OCI-LY7 (cell line): ENCODE measurements around the gene SPG7. TPM values are rescaled to one million over a fixed set of nuclear protein-coding genes. Genes with fewer than 3 reads are reported as not detected.

ENCODE experiments used
- BruUV-seq: library from RNA; stranded (reverse); fragments of 400-500 nt; replicated peaks from 2 replicates; lab custom pipeline; 2021; lab: Mats Ljungman, UMichigan
- CTCF ChIA-PET: fragments of 300-600 bp; sonication (Branson Sonifier 250); formaldehyde crosslinking; loops from one replicate; lab custom pipeline; 2022; ENCODE audit warnings: antibody characterized with exemption; ENCODE audit not compliant: unreplicated experiment; lab: Charles Lee
- POLR2A ChIA-PET: fragments of 300-600 bp; sonication (Branson Sonifier 250); formaldehyde crosslinking; loops from one replicate; lab custom pipeline; 2022; ENCODE audit warnings: antibody characterized with exemption; lab: Charles Lee
- DNase-seq: peaks from one replicate; pipeline ENCODE4 v3.0.0-alpha.2; 2015; ENCODE audit warnings: low spot score
- H2AFZ ChIP-seq: fragments of 200-600 bp; sonication (generic), shearing (Covaris generic); 2 replicates; pipeline ENCODE4 v1.6.1; 2014; ENCODE audit warnings: mild to moderate bottlenecking, antibody characterized with exemption, low read length, moderate library complexity
- H3K27ac ChIP-seq: fragments of 200-600 bp; sonication (generic); 2 replicates; pipeline ENCODE4 v1.5.1; 2014; ENCODE audit warnings: mixed run types, low read depth, mild to moderate bottlenecking, moderate library complexity, low read length, inconsistent platforms; ENCODE audit not compliant: poor library complexity, severe bottlenecking
- H3K36me3 ChIP-seq: fragments of 200-600 bp; sonication (generic); 2 replicates; pipeline ENCODE4 v1.6.1; 2014; ENCODE audit warnings: mild to moderate bottlenecking, antibody characterized with exemption, low read length, moderate library complexity, mixed read lengths; ENCODE audit not compliant: insufficient read depth
- H3K4me1 ChIP-seq: fragments of 200-600 bp; sonication (generic); 2 replicates; pipeline ENCODE4 v1.5.1; 2014; ENCODE audit warnings: mild to moderate bottlenecking, low read length; ENCODE audit not compliant: insufficient read depth, poor library complexity, severe bottlenecking
- H3K4me2 ChIP-seq: fragments of 200-600 bp; sonication (generic); 2 replicates; pipeline ENCODE4 v1.6.1; 2014; ENCODE audit warnings: mild to moderate bottlenecking, low read length
- H3K4me3 ChIP-seq: fragments of 200-600 bp; sonication (generic); 2 replicates; pipeline ENCODE4 v1.5.1; 2014; ENCODE audit warnings: mild to moderate bottlenecking, low read depth, low read length; ENCODE audit not compliant: poor library complexity, severe bottlenecking
- H3K79me2 ChIP-seq: fragments of 200-600 bp; sonication (generic); 2 replicates; pipeline ENCODE4 v1.6.1; 2016; ENCODE audit warnings: low read depth, mild to moderate bottlenecking, low read length, moderate library complexity, mixed read lengths; ENCODE audit not compliant: insufficient read depth
- H3K9me2 ChIP-seq: fragments of 200-600 bp; sonication (generic); 2 replicates; pipeline ENCODE4 v1.6.1; 2016; ENCODE audit warnings: mild to moderate bottlenecking, low read length, mixed read lengths; ENCODE audit not compliant: insufficient read depth
- H3K9me3 ChIP-seq: fragments of 200-600 bp; sonication (generic); 2 replicates; pipeline ENCODE4 v1.6.1; 2014; ENCODE audit warnings: mild to moderate bottlenecking, mixed run types, low read length, mixed read lengths
- H4K20me1 ChIP-seq: fragments of 200-600 bp; sonication (generic); 2 replicates; pipeline ENCODE4 v1.6.1; 2014; ENCODE audit warnings: mild to moderate bottlenecking, antibody characterized with exemption, low read length, moderate library complexity, mixed read lengths; ENCODE audit not compliant: insufficient read depth
- EZH2phosphoT487 ChIP-seq: fragments of 200-600 bp; sonication (generic); IDR thresholded peaks from 2 replicates; pipeline ENCODE4 v1.6.1; 2018; ENCODE audit warnings: low read depth, borderline replicate concordance, mild to moderate bottlenecking, mixed run types, antibody characterized with exemption, low read length, moderate library complexity, mixed read lengths
- intact Hi-C: fragments of 100-400 bp; cut with micrococcal nuclease; formaldehyde crosslinking; loops from one replicate; pipeline ENCODE4 v1.10.0; 2022; ENCODE audit not compliant: unreplicated experiment
- total RNA-seq, 2 experiments: library from RNA; depleted of rRNA in 1 of 2; stranded (reverse); fragments of >200 nt in 1 of 2; shearing (Covaris generic) in 1 of 2; gene quantifications; 2 replicates each; pipeline ENCODE4 v1.2.3, GENCODE V29; 2014 to 2022
- TF ChIP-seq, protein P1 (sequence below): fragments of 200-600 bp; sonication (generic); conservative IDR thresholded peaks from 2 replicates; pipeline ENCODE4 v1.5.1; 2014; ENCODE audit warnings: mild to moderate bottlenecking, antibody characterized with exemption, low read length, moderate library complexity, mixed read lengths

The SPG7 gene
- total RNA-seq, 2 experiments from 2014 or later, result 92.7 to 121 TPM

DNA sequence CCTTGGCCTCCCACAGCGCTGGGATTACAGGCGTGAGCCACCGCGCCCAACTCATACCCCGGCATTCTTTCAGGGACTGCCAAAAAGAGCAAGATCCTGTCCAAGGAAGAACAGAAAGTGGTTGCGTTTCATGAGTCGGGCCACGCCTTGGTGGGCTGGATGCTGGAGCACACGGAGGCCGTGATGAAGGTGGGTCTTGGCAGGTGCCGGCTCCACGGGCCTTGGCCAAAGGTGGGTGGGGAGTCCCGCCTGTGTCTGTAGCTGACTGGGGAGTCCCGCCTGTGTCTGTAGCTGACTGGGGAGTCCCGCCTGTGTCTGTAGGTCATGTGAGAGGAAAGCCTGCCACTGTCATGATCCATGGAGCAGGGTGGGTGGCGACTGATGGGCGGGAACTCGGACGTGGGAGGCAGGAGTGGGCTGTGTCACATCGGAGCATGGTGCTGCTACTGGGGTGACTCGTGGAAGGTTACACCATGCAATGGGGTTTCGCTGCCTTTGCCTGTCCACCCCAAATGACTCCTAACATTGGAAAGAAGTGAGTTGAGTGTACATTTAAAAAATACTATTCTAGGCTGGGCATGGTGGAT is 42.3 kb downstream of the SPG7 start:
- no peak overlapping the region for H3K4me3 ChIP-seq
- H4K20me1 ChIP-seq, result no peaks in the 10 kb centered on the region
- no peaks in the 10 kb centered on the region for H3K9me2 ChIP-seq
- no peaks in the 10 kb centered on the region for H3K9me3 ChIP-seq
- no peak overlapping the region for H2AFZ ChIP-seq
- peaks cover 4% of the 10 kb centered on the region for H3K4me1 ChIP-seq
- intact Hi-C loops, result no loop called here
- no TSS peak for BruUV-seq
- ChIA-PET CTCF (no interaction called here), POLR2A (interaction anchor here (0.7 kb wide), 1 partner anchor 56 kb away, joined by 3 read pairs; no protein-coding TSS in a partner anchor)
- TF ChIP-seq, protein P1, sequence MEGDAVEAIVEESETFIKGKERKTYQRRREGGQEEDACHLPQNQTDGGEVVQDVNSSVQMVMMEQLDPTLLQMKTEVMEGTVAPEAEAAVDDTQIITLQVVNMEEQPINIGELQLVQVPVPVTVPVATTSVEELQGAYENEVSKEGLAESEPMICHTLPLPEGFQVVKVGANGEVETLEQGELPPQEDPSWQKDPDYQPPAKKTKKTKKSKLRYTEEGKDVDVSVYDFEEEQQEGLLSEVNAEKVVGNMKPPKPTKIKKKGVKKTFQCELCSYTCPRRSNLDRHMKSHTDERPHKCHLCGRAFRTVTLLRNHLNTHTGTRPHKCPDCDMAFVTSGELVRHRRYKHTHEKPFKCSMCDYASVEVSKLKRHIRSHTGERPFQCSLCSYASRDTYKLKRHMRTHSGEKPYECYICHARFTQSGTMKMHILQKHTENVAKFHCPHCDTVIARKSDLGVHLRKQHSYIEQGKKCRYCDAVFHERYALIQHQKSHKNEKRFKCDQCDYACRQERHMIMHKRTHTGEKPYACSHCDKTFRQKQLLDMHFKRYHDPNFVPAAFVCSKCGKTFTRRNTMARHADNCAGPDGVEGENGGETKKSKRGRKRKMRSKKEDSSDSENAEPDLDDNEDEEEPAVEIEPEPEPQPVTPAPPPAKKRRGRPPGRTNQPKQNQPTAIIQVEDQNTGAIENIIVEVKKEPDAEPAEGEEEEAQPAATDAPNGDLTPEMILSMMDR, result no peak
- no peak for TF ChIP-seq EZH2phosphoT487
- peaks cover 62% of the 10 kb centered on the region; the same call in 1 of the 2 replicates for H3K36me3 ChIP-seq
- no peak overlapping the region for H3K27ac ChIP-seq
- no peak for DNase-seq
- no peak overlapping the region for H3K4me2 ChIP-seq
- no peaks in the 10 kb centered on the region for H3K79me2 ChIP-seq

- Histone ChIP-seq H3K4me3 (no peak overlapping the region), H3K9me2 (no peaks in the 10 kb centered on the region), H4K20me1 (no peaks in the 10 kb centered on the region), H3K36me3 (peaks cover 65% of the 10 kb centered on the region; the same call in 1 of the 2 replicates), H3K27ac (no peak overlapping the region), H3K4me1 (peaks cover 4% of the 10 kb centered on the region), H3K9me3 (no peaks in the 10 kb centered on the region), H3K4me2 (no peak overlapping the region), H2AFZ (no peak overlapping the region), H3K79me2 (no peaks in the 10 kb centered on the region)
- intact Hi-C loops, result no loop called here
- TF ChIP-seq EZH2phosphoT487, result no peak
- TF ChIP-seq, protein P1, result no peak
- no TSS peak for BruUV-seq
- POLR2A ChIA-PET, result no interaction called here
- DNase-seq, result no peak
- CTCF ChIA-PET, result no interaction called here
These were observed 44.1 kb downstream of the SPG7 start for GRCh38 chr16:89552329-89552728.

DNA sequence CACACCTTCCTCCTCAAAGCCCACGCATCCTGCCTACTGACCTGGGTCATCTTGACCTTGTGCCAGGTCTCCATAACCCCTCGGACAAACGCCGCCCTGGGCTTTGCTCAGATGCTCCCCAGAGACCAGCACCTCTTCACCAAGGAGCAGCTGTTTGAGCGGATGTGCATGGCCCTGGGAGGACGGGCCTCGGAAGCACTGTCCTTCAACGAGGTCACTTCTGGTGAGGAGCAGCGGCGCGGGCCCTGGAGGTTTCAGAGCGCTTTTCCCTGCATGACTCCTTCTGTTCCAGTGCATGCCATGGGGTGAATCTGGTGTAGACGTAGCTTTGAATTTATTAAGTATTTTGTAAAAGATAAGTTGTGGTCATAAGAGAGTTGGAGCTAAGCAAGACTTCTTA is 44.7 kb downstream of the SPG7 start:
- Histone ChIP-seq H2AFZ (no peak overlapping the region), H4K20me1 (no peaks in the 10 kb centered on the region), H3K27ac (no peak overlapping the region), H3K79me2 (no peaks in the 10 kb centered on the region), H3K4me2 (no peak overlapping the region), H3K36me3 (peaks cover 64% of the 10 kb centered on the region; the same call in 1 of the 2 replicates), H3K4me3 (no peak overlapping the region), H3K4me1 (peaks cover 4% of the 10 kb centered on the region), H3K9me3 (no peaks in the 10 kb centered on the region), H3K9me2 (no peaks in the 10 kb centered on the region)
- no peak for DNase-seq
- TF ChIP-seq, protein P1, result no peak
- TF ChIP-seq EZH2phosphoT487, result no peak
- POLR2A ChIA-PET, result no interaction called here
- BruUV-seq, result no TSS peak
- intact Hi-C loops, result no loop called here
- CTCF ChIA-PET, result no interaction called here
